ENCODE data around the gene UBA3. TPM values are rescaled to one million over a fixed set of nuclear protein-coding genes. Genes with fewer than 3 reads are reported as not detected.

The UBA3 gene
- polyA plus RNA-seq, 3 donors = 77.1 to 88.5 (median 81.7) TPM

DNA sequence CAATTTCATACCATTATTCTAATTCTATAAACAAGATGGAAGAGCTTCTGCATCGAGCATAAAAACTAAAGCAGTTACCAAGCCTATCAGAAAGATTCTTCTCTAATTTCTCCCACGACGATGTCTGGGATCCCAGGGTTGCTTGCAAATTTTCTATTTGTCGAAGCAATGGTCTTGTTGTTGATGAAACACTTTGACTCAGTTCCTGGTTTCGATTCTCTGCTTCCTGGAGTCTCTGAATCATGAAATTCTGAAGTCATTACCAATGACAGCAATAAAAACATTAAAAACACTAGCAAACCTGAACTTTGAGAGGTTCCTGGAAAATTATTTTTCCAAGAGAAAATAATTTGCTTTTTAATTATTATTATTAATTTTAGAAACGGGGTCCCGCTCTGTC lies 46.7 kb downstream of the UBA3 start:
- H3K27ac Mint-ChIP-seq = peak overlapping the region; percentile 81 to 96 (median 93)
- Histone ChIP-seq H4K20me1 (ENCODE audit: insufficient read depth, low read length) (no peaks in the 10 kb centered on the region), H3K79me2 (ENCODE audit: insufficient read depth, low read length) (peaks cover 10% of the 10 kb centered on the region), H2AFZ (ENCODE audit: insufficient read depth, low read depth, low read length, poor library complexity, severe bottlenecking) (no peak overlapping the region), H3K27me3 (ENCODE audit: control insufficient read depth in 2 of 2, insufficient read depth in 2 of 2, low read length in 2 of 2) (no peaks in the 10 kb centered on the region), H3K36me3 (replicated peaks in 1 of 2; ENCODE audit: control insufficient read depth in 1 of 2, insufficient read depth in 2 of 2, low read length in 2 of 2) (peaks cover 81 to 92% of the 10 kb centered on the region in 2 donors), H3K27ac (ENCODE audit: low read depth in 1 of 2, low read length in 2 of 2) (peak overlapping the region; percentile 63 to 84), H3K4me3 (replicated peaks in 1 of 3; ENCODE audit: low read depth in 2 of 3, low read length in 3 of 3) (peak overlapping the region in 1 of 3 experiments; percentile 3), H3K9me3 (replicated peaks in 1 of 2; ENCODE audit: control insufficient read depth in 1 of 2, insufficient read depth in 1 of 2, low read length in 2 of 2) (no peaks in the 10 kb centered on the region), H3K4me2 (replicated peaks; ENCODE audit: extremely low read depth, low read length, poor library complexity, severe bottlenecking) (peak overlapping the region; percentile 50), H3K4me1 (ENCODE audit: control insufficient read depth in 1 of 2, insufficient read depth in 2 of 2, low read length in 2 of 2) (peaks cover 13 to 14% of the 10 kb centered on the region in 2 donors), H3K9ac (ENCODE audit: insufficient read depth, low read length, poor library complexity, severe bottlenecking) (peak overlapping the region; percentile 2)
- peak overlapping the region; percentile 1 to 3 for H3K4me3 Mint-ChIP-seq
- peak; percentile 61 to 88 (median 86) for DNase-seq
- peaks cover 62 to 78% of the 10 kb centered on the region in 2 donors for H3K36me3 Mint-ChIP-seq
- intact Hi-C loops (cut with micrococcal nuclease) = no loop called here
- TF ChIP-seq, protein P1, sequence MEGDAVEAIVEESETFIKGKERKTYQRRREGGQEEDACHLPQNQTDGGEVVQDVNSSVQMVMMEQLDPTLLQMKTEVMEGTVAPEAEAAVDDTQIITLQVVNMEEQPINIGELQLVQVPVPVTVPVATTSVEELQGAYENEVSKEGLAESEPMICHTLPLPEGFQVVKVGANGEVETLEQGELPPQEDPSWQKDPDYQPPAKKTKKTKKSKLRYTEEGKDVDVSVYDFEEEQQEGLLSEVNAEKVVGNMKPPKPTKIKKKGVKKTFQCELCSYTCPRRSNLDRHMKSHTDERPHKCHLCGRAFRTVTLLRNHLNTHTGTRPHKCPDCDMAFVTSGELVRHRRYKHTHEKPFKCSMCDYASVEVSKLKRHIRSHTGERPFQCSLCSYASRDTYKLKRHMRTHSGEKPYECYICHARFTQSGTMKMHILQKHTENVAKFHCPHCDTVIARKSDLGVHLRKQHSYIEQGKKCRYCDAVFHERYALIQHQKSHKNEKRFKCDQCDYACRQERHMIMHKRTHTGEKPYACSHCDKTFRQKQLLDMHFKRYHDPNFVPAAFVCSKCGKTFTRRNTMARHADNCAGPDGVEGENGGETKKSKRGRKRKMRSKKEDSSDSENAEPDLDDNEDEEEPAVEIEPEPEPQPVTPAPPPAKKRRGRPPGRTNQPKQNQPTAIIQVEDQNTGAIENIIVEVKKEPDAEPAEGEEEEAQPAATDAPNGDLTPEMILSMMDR (IDR thresholded peaks at IDR 0.05) = no peak
- H3K4me1 Mint-ChIP-seq = peaks cover 8% of the 10 kb centered on the region
- WGBS (ENCODE audit: insufficient coverage) = no CpG with 5 or more reads among the region's 7 CpGs
- H3K9me3 Mint-ChIP-seq = no peaks in the 10 kb centered on the region
- peaks cover 0 to 2% (median 0%) of the 10 kb centered on the region in 3 donors for H3K27me3 Mint-ChIP-seq (ENCODE audit: low read depth in 3 of 3)

DNA sequence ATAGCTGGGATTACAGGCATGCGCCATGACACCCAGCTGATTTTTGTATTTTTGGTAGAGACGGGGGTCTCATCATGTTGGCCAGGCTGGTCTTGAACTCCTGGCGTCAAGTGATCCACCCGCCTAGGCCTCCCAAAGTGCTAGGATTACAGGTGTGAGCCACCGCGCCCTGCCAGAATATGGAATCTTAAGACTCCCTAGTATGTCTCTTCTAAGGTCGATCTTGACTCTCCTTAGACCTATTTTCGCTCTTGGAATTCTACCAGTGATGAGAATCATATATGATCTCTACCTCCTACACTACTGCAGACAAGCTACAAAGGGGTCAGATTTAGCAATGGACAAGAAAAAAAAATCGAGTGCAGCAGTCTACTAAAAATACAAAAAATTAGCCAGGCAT lies 47.4 kb downstream of the UBA3 start:
- peaks cover 10% of the 10 kb centered on the region for H3K79me2 ChIP-seq (ENCODE audit: insufficient read depth, low read length)
- 100% methylated on average over 7 of the region's 9 CpGs for WGBS (ENCODE audit: insufficient coverage)

More for the DNA sequence above, 47.4 kb downstream of the UBA3 start:
- no peaks in the 10 kb centered on the region for H3K9me3 ChIP-seq (replicated peaks in 1 of 2; ENCODE audit: control insufficient read depth in 1 of 2, insufficient read depth in 1 of 2, low read length in 2 of 2)
- H3K27me3 ChIP-seq (ENCODE audit: control insufficient read depth in 2 of 2, insufficient read depth in 2 of 2, low read length in 2 of 2) = no peaks in the 10 kb centered on the region
- Mint-ChIP-seq H3K27ac (peak overlapping the region; percentile 74 to 92 (median 89)), H3K4me1 (peaks cover 8% of the 10 kb centered on the region), H3K4me3 (peak overlapping the region; percentile 1 to 3), H3K36me3 (peaks cover 62 to 79% of the 10 kb centered on the region in 2 donors), H3K9me3 (no peaks in the 10 kb centered on the region), H3K27me3 (ENCODE audit: low read depth in 3 of 3) (peaks cover 0 to 2% (median 0%) of the 10 kb centered on the region in 3 donors)
- TF ChIP-seq, protein P1 (IDR thresholded peaks at IDR 0.05) = no peak
- no peak overlapping the region for H3K4me2 ChIP-seq (replicated peaks; ENCODE audit: extremely low read depth, low read length, poor library complexity, severe bottlenecking)
- H3K9ac ChIP-seq (ENCODE audit: insufficient read depth, low read length, poor library complexity, severe bottlenecking) = peak overlapping the region; percentile 2
- DNase-seq = no peak
- intact Hi-C loops (cut with micrococcal nuclease) = no loop called here
- no peak overlapping the region for H2AFZ ChIP-seq (ENCODE audit: insufficient read depth, low read depth, low read length, poor library complexity, severe bottlenecking)
- H4K20me1 ChIP-seq (ENCODE audit: insufficient read depth, low read length) = no peaks in the 10 kb centered on the region
- peaks cover 13 to 14% of the 10 kb centered on the region in 2 donors for H3K4me1 ChIP-seq (ENCODE audit: control insufficient read depth in 1 of 2, insufficient read depth in 2 of 2, low read length in 2 of 2)
- H3K27ac ChIP-seq (ENCODE audit: low read depth in 1 of 2, low read length in 2 of 2) = peak overlapping the region; percentile 63 to 84
- H3K4me3 ChIP-seq (replicated peaks in 1 of 3; ENCODE audit: low read depth in 2 of 3, low read length in 3 of 3) = no peak overlapping the region
- H3K36me3 ChIP-seq (replicated peaks in 1 of 2; ENCODE audit: control insufficient read depth in 1 of 2, insufficient read depth in 2 of 2, low read length in 2 of 2) = peaks cover 81 to 92% of the 10 kb centered on the region in 2 donors
